Gastrocnemius medialis (tissue), 4 donors: Measurements from ENCODE around the gene EPYC.

Experiments used
- POLR2A ChIP-seq, 2 donors: fragments of 450-650 bp; IDR thresholded peaks; one replicate each; pipeline ENCODE4 v1.6.1; 2017; ENCODE audit warnings: antibody characterized with exemption in 2 of 2, mild to moderate bottlenecking in 2 of 2, moderate library complexity in 2 of 2
- TF ChIP-seq, protein P1 (sequence below), 5 experiments: fragments of 450-650 bp in 3 of 5; fragments of 200-600 bp in 2 of 5; sonication (generic) in 2 of 5; IDR thresholded peaks in 4 of 5; conservative IDR thresholded peaks in 1 of 5; 1 replicate in 4 of 5; 2 replicates in 1 of 5; pipeline ENCODE4 v1.5.1; 2016 to 2019; ENCODE audit warnings: antibody characterized with exemption in 5 of 5, mild to moderate bottlenecking in 3 of 5, moderate library complexity in 3 of 5

GRCh38 chr12:90925562-90925961, 79.2 kb downstream of the EPYC start:
- TF ChIP-seq, protein P1, sequence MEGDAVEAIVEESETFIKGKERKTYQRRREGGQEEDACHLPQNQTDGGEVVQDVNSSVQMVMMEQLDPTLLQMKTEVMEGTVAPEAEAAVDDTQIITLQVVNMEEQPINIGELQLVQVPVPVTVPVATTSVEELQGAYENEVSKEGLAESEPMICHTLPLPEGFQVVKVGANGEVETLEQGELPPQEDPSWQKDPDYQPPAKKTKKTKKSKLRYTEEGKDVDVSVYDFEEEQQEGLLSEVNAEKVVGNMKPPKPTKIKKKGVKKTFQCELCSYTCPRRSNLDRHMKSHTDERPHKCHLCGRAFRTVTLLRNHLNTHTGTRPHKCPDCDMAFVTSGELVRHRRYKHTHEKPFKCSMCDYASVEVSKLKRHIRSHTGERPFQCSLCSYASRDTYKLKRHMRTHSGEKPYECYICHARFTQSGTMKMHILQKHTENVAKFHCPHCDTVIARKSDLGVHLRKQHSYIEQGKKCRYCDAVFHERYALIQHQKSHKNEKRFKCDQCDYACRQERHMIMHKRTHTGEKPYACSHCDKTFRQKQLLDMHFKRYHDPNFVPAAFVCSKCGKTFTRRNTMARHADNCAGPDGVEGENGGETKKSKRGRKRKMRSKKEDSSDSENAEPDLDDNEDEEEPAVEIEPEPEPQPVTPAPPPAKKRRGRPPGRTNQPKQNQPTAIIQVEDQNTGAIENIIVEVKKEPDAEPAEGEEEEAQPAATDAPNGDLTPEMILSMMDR (IDR thresholded peaks at IDR 0.05 in 4 of 5, conservative IDR thresholded peaks at IDR 0.05 in 1 of 5), result no peak
- TF ChIP-seq POLR2A (IDR thresholded peaks at IDR 0.05), result no peak
